ENCODE results near the gene CLK4.
A peak's percentile ranks its signal among the peaks of the same experiment; 100 is the strongest.

CLK4 gene

GRCh38 chr5:178605788-178606187 is 21.1 kb downstream of the CLK4 start:
- no peak for DNase-seq (ENCODE audit: low spot score)
- no peak for TF ChIP-seq CTCF (IDR thresholded peaks at IDR 0.05)
- H3K27ac ChIP-seq: no peak overlapping the region

DNA sequence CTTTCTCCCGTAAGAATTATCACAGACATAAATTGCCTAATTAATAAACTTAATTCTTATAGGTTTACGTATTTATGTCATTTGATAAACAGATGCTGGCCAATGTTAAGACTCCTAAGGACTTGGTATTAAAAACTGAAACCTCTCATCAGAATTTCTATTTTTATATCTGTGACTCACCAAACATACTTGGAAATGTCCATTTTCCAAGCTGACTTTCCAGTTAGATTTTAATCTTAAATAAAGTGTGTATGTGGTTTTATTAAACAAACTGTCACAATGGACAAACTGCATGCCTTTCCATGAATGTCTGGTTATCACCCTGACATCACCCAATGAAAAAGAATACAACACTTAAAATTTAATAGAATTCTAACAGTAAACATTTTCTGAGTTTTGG is 24.1 kb downstream of the CLK4 start:
- Histone ChIP-seq H3K27ac (peak overlapping the region in 1 of 2 donors; percentile 9), H3K4me3 (no peak overlapping the region)
- no peak for DNase-seq (ENCODE audit: low spot score)
- TF ChIP-seq CTCF (IDR thresholded peaks at IDR 0.05): no peak

More at GRCh38 chr5:178605788-178606187, 21.1 kb downstream of the CLK4 start:
- no peak overlapping the region for H3K4me3 ChIP-seq

DNA sequence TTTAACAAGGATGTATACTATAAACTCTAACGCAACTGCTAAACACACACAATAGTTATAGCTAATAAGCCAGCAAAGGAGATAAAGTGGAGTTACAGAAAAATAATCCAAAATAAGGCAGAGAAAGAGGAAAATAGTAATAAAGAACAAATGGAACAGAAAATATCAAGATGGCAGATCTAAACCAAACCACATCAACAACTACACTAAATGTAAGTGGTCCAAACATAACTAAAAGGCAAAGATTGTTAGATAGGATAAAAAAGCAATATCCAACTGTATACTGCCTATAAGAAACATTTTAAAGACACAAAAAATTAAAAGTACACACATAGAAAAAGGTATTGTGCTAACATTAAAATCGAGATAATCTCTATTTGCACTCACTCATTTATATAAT is 31.1 kb downstream of the CLK4 start:
- Histone ChIP-seq H3K27ac (no peak overlapping the region), H3K4me3 (no peak overlapping the region)
- no peak for TF ChIP-seq CTCF (IDR thresholded peaks at IDR 0.05)
- DNase-seq (ENCODE audit: low spot score): no peak

GRCh38 chr5:178595150-178595549 is 31.7 kb downstream of the CLK4 start:
- no peak overlapping the region for H3K27ac ChIP-seq
- no peak for DNase-seq (ENCODE audit: low spot score)
- no peak for TF ChIP-seq CTCF (IDR thresholded peaks at IDR 0.05)
- H3K4me3 ChIP-seq: no peak overlapping the region

DNA sequence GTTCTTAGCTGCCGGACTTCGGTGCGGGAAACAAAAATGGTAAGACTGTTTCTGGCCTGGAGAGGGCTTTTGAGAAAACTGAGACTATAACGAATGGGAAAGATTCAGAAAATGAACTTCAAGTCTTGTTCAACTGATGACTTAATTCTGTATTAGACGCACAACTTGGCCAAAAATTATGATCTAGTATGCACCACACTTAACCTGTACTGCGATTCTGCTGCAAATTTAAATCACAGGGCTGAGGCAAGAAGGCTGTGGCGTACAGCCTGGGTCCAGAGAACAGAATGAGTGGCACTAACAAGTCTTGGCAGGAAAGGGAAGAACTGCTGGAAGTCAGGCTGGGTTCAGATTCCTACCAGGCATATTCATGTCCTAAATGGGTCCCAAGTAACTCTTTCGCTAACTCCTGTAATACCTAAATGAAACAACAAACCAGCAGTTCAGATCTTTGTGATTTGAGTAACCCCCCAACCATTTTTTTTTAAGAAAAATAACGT is 35.9 kb downstream of the CLK4 start:
- Histone ChIP-seq H3K4me3 (peak overlapping the region; percentile 78), H3K27ac (peak overlapping the region; percentile 8 to 52)
- no peak for DNase-seq (ENCODE audit: low spot score)
- TF ChIP-seq CTCF (IDR thresholded peaks at IDR 0.05): no peak

DNA sequence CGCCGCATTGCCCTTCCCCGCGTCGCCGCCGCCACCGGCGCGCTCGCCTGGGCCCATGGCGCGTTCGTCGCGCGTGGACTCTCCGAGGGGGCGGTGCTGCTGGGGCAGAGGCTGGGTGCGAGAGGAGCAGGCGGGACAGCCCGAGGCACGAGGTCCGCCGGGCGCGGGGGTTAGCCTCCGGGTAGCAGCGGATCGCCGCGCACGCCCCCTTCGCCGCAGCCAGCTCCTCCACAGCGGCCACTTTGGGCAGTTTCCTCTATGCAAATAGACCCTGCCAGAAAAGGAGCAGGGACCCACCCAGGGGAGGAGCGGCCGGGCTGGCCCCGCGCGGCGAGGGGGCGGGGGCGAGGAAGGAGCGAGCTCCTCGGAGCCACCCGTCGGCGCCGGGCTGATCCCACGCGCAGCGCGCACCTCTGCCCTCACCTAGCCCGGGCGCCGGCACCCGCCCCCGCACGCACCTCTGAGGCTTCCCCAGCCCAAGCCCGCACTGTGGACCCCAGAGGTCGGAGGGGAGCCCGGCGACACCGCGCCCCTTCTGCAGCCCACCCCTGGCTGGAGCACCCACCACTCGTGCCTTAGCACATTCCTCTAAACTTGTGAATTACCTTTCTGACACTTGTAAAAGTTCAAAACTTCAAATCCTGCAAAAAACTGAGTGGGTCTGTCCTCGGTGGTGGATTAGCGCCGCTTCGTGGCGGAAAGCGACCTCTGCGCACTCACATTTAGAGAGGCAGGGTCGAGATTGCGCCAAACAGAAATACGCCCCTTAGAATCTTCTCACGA is 36.5 kb downstream of the CLK4 start, which contains the start of gene COL23A1:
COL23A1 (minus strand) TSS at position 253 of the 783 bp plus-strand sequence.
- Histone ChIP-seq H3K27ac (peak within 1 kb of the TSS; percentile 8 to 52), H3K4me3 (peak within 1 kb of the TSS; percentile 78)
- DNase-seq (ENCODE audit: low spot score): peak; percentile 76
- TF ChIP-seq CTCF (IDR thresholded peaks at IDR 0.05): peak; percentile 66

All from coronary artery (tissue), 2 donors.